Measurements from ENCODE around the gene LIMA1.
"Not testable (repeated sequence)": the region's sequence is repeated elsewhere in the genome, so short reads cannot be mapped to it uniquely, and the experiment has no call there.

DNA sequence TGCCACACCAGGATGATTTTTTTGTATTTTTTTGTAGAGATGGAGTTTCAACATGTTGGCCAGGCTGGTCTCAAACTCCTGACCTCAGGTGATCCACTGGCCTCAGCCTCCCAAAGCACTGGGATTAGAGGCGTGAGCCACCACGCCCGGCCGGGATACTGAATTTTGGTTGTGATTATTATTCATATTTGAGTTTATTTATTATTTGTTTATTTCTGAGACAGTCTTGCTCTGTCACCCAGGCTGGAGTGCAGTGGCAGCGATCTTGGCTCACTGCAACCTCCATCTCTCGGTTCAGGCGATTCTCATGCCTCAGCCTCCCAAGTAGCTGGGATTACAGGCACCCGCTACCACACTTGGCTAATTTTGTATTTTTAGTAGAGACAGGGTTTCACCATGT lies 30.7 kb upstream of the LIMA1 start:
- TF ChIP-seq, protein P1, sequence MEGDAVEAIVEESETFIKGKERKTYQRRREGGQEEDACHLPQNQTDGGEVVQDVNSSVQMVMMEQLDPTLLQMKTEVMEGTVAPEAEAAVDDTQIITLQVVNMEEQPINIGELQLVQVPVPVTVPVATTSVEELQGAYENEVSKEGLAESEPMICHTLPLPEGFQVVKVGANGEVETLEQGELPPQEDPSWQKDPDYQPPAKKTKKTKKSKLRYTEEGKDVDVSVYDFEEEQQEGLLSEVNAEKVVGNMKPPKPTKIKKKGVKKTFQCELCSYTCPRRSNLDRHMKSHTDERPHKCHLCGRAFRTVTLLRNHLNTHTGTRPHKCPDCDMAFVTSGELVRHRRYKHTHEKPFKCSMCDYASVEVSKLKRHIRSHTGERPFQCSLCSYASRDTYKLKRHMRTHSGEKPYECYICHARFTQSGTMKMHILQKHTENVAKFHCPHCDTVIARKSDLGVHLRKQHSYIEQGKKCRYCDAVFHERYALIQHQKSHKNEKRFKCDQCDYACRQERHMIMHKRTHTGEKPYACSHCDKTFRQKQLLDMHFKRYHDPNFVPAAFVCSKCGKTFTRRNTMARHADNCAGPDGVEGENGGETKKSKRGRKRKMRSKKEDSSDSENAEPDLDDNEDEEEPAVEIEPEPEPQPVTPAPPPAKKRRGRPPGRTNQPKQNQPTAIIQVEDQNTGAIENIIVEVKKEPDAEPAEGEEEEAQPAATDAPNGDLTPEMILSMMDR (IDR thresholded peaks at IDR 0.05): not testable (repeated sequence)
- not testable (repeated sequence) for TF ChIP-seq EP300 (IDR thresholded peaks at IDR 0.05)
